Uterus (tissue), 2 donors: ENCODE results near the gene PSMD2.

Experiments
- CTCF ChIP-seq, 4 experiments: fragments of 200-600 bp in 2 of 4; fragments of 450-650 bp in 2 of 4; sonication (generic) in 2 of 4; IDR thresholded peaks; one replicate each; pipeline ENCODE4 v1.5.1; 2016 to 2019; ENCODE audit warnings: antibody characterized with exemption in 4 of 4, mild to moderate bottlenecking in 2 of 4, moderate library complexity in 1 of 4
- POLR2A ChIP-seq, 2 donors: fragments of 450-650 bp; IDR thresholded peaks; one replicate each; pipeline ENCODE4 v1.6.1; 2016; ENCODE audit warnings: antibody characterized with exemption in 2 of 2, mild to moderate bottlenecking in 1 of 2, moderate library complexity in 1 of 2

GRCh38 chr3:184348057-184348382, 49.0 kb downstream of the PSMD2 start:
- TF ChIP-seq CTCF (IDR thresholded peaks at IDR 0.05) (no peak), POLR2A (IDR thresholded peaks at IDR 0.05) (no peak)
